Measurements from ENCODE around the gene TFDP2.

TFDP2 gene

GRCh38 chr3:141901914-141902313 is 247.4 kb downstream of the TFDP2 start:
- DNase-seq (ENCODE audit: low read depth) = no peak
- no peak for TF ChIP-seq CTCF (conservative IDR thresholded peaks at IDR 0.05; ENCODE audit: low read depth, low read length)
- no peak overlapping the region for H3K4me3 ChIP-seq (ENCODE audit: low read length)

GRCh38 chr3:141900343-141900742 is 249.0 kb downstream of the TFDP2 start:
- DNase-seq (ENCODE audit: low read depth) = no peak
- TF ChIP-seq CTCF (conservative IDR thresholded peaks at IDR 0.05; ENCODE audit: low read depth, low read length) = no peak
- H3K4me3 ChIP-seq (ENCODE audit: low read length) = no peak overlapping the region

GRCh38 chr3:141898908-141899307 is 250.4 kb downstream of the TFDP2 start:
- TF ChIP-seq CTCF (conservative IDR thresholded peaks at IDR 0.05; ENCODE audit: low read depth, low read length) = no peak
- no peak for DNase-seq (ENCODE audit: low read depth)
- H3K4me3 ChIP-seq (ENCODE audit: low read length) = no peak overlapping the region

GRCh38 chr3:141895731-141896130 is 253.6 kb downstream of the TFDP2 start:
- DNase-seq (ENCODE audit: low read depth) = no peak
- TF ChIP-seq CTCF (conservative IDR thresholded peaks at IDR 0.05; ENCODE audit: low read depth, low read length) = no peak
- no peak overlapping the region for H3K4me3 ChIP-seq (ENCODE audit: low read length)

GRCh38 chr3:141894524-141895176 is 254.7 kb downstream of the TFDP2 start:
- DNase-seq (ENCODE audit: low read depth) = no peak
- TF ChIP-seq CTCF (conservative IDR thresholded peaks at IDR 0.05; ENCODE audit: low read depth, low read length) = no peak
- no peak overlapping the region for H3K4me3 ChIP-seq (ENCODE audit: low read length)

Measured in retinal pigment epithelial cell (primary cell).